Coronary artery (tissue), 2 donors: ENCODE data around the gene CNTN1.

Experiments used
- DNase-seq: peaks from one replicate; pipeline ENCODE4 v3.0.0-alpha.2; 2017; ENCODE audit warnings: low spot score
- H3K27ac ChIP-seq, 2 donors: fragments of 200-600 bp; sonication (generic); one replicate each; pipeline ENCODE4 v1.5.1; 2016 to 2019
- H3K4me3 ChIP-seq: fragments of 200-600 bp; sonication (generic); 2 replicates; pipeline ENCODE4 v1.5.1; 2016; ENCODE audit warnings: mild to moderate bottlenecking, moderate library complexity
- CTCF ChIP-seq: fragments of 200-600 bp; sonication (generic); IDR thresholded peaks from one replicate; pipeline ENCODE4 v1.5.1; 2019; ENCODE audit warnings: antibody characterized with exemption

Gene CNTN1

GRCh38 chr12:40834321-40834720 lies 142.1 kb downstream of the CNTN1 start:
- H3K4me3 ChIP-seq = no peak overlapping the region
- H3K27ac ChIP-seq = no peak overlapping the region
- TF ChIP-seq CTCF = no peak
- DNase-seq = no peak

GRCh38 chr12:40837891-40838429 lies 145.7 kb downstream of the CNTN1 start:
- no peak for TF ChIP-seq CTCF
- Histone ChIP-seq H3K27ac (no peak overlapping the region), H3K4me3 (no peak overlapping the region)
- DNase-seq = no peak

GRCh38 chr12:40843495-40843894 lies 151.3 kb downstream of the CNTN1 start:
- no peak for DNase-seq
- TF ChIP-seq CTCF = no peak
- Histone ChIP-seq H3K4me3 (no peak overlapping the region), H3K27ac (no peak overlapping the region)

- Histone ChIP-seq H3K27ac (no peak overlapping the region), H3K4me3 (no peak overlapping the region)
- TF ChIP-seq CTCF = no peak
- DNase-seq = no peak
These were observed 161.0 kb downstream of the CNTN1 start for GRCh38 chr12:40853221-40853620.

- H3K27ac ChIP-seq = no peak overlapping the region
- no peak for DNase-seq
- no peak for TF ChIP-seq CTCF
- no peak overlapping the region for H3K4me3 ChIP-seq
These were observed 162.4 kb downstream of the CNTN1 start for GRCh38 chr12:40854604-40855003.

- no peak for TF ChIP-seq CTCF
- H3K4me3 ChIP-seq = no peak overlapping the region
- H3K27ac ChIP-seq = no peak overlapping the region
- DNase-seq = no peak
These were observed 172.7 kb downstream of the CNTN1 start for GRCh38 chr12:40864891-40865290.

GRCh38 chr12:40870981-40871380 lies 178.7 kb downstream of the CNTN1 start:
- no peak overlapping the region for H3K4me3 ChIP-seq
- no peak for DNase-seq
- H3K27ac ChIP-seq = no peak overlapping the region
- TF ChIP-seq CTCF = no peak
